GM19035 (cell line): Measurements from ENCODE around the gene ESRRA.
"Not testable (repeated sequence)": the region's sequence is repeated elsewhere in the genome, so short reads cannot be mapped to it uniquely, and the experiment has no call there.

Experiments used
- ATAC-seq: cut with Tn5 transposase; IDR thresholded peaks from one replicate; pipeline ENCODE4 v1.9.1; 2021; ENCODE audit not compliant: unreplicated experiment

Gene ESRRA

DNA sequence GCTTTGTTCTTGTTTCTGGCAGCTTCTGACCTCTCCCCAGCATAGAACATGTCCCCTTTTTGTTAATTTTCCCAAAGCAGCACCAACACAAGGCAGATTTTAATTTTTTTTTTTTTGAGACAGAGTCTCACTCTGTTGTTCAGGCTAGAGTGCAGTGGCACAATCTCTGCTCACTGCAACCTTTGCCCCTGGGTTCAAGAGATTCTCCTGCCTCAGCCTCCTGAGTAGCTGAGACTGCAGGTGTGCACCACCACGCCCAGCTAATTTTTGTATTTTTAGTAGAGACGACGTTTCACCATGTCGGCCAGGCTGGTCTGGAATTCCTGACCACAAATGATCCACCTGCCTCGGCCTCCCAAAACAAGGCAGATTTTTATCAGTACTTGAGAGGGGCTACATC is 2.5 kb downstream of the ESRRA start:
- not testable (repeated sequence) for ATAC-seq

DNA sequence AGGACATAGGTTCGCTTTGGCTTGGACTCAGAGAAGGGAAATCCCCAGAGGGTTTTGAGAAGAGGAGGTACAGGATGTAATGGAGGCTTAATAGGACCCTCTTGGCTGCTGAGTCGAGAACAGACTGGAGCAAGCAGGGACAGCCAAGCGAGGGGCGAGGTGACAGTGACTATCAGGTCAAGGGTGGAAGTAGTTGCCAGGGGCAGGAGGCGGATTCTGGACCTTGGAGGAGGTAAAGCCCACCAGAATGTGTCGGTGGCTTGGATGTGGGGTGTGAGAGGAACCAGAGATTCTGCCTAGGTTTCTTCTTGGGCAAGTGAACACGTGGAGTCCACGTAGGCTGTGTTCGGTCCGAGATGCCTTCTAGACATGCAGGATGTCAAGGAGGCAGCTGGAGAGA is 7.6 kb downstream of the ESRRA start:
- ATAC-seq = no peak

DNA sequence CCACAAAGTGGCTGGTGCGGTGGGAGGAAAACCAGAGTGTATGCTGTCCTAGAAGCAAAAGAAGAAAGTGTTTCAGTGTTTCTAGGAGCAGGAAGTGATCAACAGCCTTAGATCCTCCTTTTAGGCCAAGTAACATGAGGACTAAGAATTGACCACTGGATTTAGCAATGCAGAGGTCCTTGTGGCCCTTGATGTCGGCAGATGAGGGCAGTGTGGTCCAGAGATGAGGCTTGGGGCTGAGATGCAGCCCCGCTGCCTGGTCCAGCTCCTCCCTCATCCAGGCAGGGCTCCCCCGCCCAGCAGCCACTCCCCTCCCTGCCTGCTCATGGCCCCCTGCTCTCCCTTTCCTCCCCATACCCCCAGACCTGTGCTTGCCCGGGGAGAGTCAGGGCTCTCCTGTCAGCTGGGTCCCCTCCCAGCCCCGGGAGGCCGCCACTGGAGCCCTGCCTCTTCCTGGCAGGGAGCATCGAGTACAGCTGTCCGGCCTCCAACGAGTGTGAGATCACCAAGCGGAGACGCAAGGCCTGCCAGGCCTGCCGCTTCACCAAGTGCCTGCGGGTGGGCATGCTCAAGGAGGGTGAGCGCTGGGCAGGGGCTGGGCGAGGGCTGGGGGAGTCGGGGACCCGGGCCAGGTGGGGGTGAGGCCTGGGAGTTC is 8.3 kb downstream of the ESRRA start:
- no peak for ATAC-seq

DNA sequence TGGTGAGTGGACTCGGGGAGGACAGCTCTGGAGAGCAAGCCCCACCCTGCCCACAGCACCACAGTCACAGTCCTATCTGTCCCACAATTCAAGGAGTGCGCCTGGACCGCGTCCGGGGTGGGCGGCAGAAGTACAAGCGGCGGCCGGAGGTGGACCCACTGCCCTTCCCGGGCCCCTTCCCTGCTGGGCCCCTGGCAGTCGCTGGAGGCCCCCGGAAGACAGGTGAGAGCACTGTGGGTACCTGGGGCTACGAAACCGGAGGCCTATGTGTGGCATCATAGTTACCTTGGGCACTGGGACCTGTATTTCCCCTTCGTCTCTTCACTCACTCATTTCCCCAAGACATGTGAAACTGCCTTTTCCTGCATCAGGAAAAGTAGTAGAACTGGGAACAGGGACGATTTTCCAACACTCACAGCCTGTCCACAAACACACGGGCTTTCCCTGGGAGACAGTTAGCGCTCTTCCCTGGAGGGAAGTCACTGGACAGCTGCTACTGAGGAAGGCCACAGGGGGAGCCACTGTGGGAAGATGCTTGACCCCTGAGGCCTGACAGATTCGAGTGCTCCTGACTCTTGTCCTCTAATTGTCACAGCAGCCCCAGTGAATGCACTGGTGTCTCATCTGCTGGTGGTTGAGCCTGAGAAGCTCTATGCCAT is 9.0 kb downstream of the ESRRA start:
- no peak for ATAC-seq

DNA sequence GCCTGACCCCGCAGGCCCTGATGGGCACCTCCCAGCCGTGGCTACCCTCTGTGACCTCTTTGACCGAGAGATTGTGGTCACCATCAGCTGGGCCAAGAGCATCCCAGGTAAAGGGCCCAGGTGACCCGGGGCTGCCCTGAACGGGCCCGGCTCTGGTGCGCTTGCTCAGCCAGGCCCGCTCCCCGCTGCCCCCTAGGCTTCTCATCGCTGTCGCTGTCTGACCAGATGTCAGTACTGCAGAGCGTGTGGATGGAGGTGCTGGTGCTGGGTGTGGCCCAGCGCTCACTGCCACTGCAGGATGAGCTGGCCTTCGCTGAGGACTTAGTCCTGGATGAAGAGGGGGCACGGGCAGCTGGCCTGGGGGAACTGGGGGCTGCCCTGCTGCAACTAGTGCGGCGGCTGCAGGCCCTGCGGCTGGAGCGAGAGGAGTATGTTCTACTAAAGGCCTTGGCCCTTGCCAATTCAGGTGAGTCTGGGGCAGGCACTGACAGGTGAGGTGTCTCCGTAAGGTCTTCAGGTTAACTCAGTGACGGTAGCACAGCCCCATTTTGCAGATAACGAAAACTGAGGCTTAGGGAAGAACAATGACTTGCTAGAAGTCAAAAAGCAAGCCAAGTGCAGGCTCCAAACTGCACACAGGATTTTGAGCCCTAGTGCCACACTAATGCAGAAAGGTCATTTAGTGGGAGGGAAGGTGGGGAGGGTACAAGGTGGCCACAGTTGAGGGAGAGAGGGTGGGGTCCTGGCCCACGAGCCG is 9.7 kb downstream of the ESRRA start:
- ATAC-seq = no peak

DNA sequence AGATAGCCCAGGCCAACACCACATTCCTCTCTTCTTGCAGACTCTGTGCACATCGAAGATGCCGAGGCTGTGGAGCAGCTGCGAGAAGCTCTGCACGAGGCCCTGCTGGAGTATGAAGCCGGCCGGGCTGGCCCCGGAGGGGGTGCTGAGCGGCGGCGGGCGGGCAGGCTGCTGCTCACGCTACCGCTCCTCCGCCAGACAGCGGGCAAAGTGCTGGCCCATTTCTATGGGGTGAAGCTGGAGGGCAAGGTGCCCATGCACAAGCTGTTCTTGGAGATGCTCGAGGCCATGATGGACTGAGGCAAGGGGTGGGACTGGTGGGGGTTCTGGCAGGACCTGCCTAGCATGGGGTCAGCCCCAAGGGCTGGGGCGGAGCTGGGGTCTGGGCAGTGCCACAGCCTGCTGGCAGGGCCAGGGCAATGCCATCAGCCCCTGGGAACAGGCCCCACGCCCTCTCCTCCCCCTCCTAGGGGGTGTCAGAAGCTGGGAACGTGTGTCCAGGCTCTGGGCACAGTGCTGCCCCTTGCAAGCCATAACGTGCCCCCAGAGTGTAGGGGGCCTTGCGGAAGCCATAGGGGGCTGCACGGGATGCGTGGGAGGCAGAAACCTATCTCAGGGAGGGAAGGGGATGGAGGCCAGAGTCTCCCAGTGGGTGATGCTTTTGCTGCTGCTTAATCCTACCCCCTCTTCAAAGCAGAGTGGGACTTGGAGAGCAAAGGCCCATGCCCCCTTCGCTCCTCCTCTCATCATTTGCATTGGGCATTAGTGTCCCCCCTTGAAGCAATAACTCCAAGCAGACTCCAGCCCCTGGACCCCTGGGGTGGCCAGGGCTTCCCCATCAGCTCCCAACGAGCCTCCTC is 10.6 kb downstream of the ESRRA start:
- ATAC-seq = not testable (repeated sequence)

DNA sequence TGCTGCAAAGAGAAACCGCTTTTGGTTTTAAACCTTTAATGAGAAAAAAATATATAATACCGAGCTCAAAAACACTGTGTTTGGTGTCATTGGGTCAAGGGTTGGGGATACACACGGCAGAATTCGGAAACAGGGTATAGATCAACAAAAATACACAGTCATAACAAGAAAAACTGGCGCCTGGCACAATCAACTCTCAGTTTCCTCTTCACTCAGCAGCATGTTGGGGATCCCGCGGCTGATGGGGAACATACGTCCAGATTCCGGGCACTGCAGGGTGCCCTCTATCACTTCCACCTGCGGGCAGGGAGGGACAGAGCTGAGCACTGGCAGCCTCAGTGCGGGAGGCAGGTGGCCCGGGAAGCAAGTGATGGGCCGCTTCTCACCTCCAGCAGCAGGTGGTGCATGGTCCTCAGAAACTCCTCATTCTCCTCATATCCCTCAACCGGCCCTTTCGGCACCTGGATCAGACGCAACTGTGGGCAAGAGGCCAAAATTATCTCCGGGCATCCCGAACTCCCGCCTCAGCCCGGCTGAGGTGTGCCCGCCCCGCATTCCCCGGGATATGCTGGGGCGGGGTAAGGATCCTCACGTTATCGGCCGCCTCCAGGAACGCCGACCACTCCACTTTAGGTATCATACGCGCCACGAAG is 11.5 kb downstream of the ESRRA start:
- ATAC-seq = peak; percentile 4

DNA sequence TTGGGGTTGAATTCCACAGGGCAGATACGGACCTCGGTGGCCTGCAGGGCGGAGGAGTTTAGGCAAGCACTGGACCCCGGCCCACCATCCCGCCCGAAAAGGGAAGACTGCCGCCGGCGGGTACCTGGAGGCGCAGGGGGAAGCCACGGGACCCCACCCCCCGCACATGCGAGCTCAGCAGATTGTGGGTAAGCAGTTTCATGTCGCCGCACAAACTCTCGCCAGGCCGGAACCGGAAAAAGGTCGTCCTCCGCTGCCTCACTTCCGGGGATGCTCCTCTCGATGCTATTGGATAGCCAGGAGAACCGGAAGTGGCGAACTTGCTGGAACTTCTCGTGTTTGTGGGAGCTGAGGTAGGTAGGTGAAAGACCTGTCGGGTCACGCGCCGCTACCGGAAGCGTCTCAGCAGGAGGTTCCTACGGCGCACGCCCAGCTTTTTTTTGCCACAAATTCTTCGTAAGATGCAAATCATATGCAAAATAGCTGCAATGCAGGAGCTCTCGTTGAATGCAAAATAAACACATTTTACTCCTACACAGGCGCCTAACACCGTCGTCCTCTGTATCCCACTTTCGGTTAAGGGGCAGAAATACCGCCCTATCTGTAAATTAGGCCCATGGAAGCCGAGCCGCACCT is 12.1 kb downstream of the ESRRA start, which contains the start of gene TRMT112:
TRMT112 (minus strand) TSS at position 235 of the 636 bp plus-strand sequence; CDS start at position 202, 33 bp downstream.
- peak; percentile 66 for ATAC-seq

DNA sequence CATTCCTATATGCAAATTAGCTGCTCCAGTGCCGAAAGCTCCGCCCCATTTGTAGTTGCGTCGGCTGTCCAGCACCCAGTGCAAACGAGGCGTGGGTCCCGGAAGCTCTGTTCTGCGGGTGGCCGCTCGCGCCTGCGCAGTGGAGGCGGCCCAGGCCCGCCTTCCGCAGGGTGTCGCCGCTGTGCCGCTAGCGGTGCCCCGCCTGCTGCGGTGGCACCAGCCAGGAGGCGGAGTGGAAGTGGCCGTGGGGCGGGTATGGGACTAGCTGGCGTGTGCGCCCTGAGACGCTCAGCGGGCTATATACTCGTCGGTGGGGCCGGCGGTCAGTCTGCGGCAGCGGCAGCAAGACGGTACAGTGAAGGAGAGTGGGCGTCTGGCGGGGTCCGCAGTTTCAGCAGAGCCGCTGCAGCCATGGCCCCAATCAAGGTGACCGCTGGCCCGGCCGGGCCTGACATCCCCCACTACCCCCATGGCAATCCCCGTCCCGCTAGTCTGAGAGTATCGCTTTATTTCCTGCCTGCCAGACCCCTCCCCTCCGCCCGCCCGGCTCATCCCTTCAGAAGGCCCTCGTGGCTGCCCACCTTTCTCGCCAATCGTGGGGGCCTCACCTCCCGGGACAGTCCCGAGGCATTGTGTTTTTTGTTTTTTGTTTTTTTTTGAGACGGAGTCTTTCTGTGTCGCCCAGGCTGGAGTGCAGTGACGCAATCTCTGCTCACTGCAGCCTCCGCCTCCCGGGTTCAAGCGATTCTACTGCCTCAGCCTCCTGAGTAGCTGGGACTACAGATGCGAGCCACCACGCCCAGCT is 12.8 kb downstream of the ESRRA start, which contains the start of gene PRDX5:
PRDX5 (plus strand) TSS at position 161 of the 805 bp plus-strand sequence; CDS start at position 256, 95 bp downstream.
- peak; percentile 80 for ATAC-seq

DNA sequence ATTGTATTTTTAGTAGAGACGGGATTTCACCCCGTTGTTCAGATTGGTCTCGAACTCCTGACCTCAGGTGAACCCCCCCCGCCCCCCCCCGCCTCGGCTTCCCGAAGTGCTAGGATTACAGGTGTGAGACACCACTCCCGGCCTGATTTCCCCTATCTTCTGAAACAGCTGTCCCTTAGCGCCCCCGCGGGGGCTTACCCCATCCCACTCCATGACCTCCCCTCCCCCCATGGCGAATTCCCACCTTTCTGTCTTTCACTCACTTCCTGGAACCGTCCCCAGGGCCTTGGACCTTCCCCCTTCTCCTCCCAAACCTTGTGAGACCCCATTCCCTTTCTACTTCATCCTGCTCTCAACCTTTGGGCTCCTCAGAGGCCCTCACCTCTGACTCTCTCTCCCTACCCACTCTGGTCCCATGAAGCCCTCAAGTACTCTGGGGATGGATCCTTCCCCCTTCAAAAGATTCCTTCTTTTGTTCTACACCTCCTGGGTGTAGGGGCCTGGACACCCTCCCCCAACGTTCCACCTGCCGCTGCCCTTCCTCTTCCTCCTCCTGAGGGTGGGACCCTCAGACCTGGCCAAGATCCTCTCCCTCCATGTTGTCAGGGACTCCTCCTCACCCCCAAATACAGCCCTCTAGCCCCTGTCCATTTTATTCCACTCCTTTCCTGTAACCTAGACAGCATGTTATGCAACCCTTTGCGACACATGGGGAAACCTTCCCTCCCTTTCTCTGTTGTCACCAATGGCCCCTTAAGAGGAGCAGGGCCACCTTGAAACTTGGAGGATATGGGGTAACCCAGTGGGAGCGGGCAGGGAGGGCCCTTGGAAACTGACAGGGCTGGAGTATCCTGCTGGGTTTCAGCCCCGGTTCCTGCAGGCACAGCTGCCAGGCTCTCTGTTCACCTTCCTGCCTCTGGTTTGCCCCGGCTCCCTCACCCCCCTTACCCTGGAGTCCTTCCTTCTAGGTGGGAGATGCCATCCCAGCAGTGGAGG is 13.7 kb downstream of the ESRRA start:
- ATAC-seq = no peak

DNA sequence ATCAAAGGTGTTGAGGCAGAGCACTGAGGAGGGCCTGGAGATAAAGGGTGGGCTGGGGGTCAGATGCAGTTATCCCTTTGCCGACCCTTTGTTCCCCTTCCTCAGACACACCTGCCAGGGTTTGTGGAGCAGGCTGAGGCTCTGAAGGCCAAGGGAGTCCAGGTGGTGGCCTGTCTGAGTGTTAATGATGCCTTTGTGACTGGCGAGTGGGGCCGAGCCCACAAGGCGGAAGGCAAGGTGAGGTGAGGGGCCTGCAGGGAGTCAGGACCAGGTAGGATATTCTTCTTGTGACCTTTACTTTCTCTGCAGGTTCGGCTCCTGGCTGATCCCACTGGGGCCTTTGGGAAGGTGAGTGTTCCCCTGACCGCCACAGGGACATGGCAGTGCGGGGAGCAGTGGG is 15.2 kb downstream of the ESRRA start:
- no peak for ATAC-seq

DNA sequence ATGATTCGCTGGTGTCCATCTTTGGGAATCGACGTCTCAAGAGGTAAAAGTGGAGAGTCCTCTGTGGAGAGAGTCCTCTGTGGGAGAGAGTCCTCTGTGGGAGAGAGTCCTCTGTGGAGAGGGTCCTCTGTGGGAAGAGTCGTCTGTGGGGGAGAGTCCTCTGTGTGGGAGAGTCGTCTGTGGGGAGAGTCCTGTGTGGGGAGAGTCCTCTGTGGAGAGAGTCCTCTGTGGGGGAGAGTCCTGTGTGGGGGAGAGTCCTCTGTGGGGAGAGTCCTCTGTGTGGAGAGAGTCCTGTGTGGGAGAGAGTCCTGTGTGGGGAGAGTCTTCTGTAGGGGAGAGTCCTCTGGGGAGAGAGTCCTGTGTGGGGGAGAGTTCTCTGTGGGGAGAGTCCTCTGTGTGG is 15.7 kb downstream of the ESRRA start:
- ATAC-seq = no peak

DNA sequence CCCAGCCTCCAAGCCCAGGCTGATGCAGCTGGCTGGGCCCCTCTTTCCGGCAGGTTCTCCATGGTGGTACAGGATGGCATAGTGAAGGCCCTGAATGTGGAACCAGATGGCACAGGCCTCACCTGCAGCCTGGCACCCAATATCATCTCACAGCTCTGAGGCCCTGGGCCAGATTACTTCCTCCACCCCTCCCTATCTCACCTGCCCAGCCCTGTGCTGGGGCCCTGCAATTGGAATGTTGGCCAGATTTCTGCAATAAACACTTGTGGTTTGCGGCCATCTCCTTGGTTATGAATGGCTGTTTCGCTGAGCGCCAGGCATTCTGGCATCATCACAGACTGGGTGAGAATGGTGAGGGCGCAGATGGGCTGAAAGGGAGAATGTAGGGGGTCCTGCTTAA is 16.2 kb downstream of the ESRRA start:
- ATAC-seq = no peak

DNA sequence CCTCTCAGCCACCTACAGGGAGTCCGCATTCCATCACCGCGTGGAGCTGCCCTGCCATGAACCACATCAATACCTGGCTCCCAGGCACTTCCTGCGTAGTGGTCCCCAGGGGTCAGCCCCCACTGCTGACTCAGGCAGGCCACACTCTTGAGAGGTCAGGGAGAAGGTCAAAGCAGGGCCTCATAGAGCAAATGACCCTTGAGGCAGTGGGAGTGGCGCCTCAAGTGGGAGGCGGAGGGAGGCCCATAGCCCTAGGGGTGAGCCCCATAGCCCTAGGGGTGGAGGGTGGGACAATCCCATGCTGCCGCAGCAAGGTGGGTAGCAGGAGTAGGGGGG is 17.6 kb downstream of the ESRRA start:
- no peak for ATAC-seq

DNA sequence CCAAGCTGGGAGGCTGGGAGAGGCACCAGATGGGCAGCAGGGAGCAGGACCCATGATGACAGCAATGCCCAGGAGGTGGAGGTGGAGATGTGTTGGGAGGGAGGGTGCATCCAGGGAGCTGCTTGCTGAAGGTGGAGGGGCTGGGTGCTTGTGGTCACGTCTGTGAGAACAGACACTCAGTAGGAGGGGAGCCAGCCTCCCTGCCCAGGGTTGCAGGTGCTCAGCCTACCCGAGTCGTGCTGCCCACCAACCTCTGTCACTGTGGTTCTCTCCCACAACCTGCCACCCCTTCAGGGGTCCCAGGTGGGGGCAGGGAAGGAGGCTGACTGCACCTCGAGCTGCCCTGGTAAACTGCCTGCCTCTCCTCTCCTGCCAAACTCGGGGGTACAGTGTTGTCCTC is 18.0 kb downstream of the ESRRA start:
- ATAC-seq = no peak

DNA sequence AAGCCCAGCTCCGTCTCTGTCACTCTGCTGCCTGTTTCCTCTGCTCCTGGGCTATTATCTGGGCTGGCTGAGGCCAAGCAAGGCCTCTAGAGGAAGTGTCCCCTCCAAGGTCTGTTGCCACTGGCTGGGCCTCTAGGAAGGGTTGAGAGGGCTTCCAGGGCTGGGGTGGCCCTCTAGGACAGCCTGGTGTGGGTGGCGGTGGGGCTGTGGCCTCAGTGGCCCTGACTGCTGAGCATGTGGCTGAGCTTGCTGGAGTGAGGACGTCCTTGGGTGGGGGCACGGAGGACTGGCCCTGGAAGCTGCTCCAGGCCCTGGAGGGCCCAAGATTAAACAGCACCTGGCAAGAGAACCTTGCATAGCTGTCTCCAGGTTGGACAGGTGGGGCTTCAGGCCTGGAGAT is 18.7 kb downstream of the ESRRA start:
- ATAC-seq = not testable (repeated sequence)

DNA sequence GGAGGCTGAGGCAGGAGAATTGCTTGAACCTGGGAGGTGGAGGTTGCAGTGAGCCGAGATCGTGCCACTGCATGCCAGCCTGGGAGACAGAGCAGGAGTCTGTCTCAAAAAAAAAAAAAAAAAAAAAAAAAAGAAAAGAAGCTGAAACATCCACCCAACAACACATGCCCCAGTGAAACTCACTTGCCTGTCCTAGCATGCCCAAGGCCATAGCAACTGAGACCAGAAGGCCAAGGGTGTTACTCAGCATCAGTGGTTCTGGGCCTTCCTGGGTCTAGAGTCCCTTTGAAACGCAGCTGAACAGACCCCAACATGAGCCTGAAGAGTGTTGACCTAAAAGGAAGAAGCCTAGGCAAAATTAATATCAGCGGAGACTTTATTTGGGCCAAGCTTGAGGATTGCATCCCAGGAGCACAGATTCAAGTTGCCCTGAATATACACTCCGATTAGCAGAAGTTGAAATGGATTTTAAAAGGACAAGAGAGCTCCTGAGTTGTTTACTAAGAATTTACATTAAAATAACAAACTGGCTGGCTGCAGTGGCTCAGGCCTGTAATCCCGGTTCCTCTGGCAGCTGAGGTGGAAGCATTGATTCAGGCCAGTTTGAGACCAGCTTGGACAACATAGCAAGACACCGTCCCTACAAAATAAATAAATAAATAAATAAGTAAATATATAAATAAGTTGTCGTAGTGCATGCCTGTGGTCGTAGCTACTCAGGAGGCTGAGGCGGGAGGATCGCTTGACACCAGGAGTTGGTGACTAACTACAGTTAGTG is 19.6 kb downstream of the ESRRA start:
- ATAC-seq = no peak
